Smooth muscle cell (in vitro differentiated cells): ENCODE data around the gene SUGCT. TPM values are rescaled to one million over a fixed set of nuclear protein-coding genes. Genes with fewer than 3 reads are reported as not detected.

Source experiments
- DNase-seq: peaks from one replicate; lab custom pipeline; 2025; ENCODE audit not compliant: unreplicated experiment; lab: John Stamatoyannopoulos, UW
- H2AFZ ChIP-seq: fragments of 200-600 bp; sonication (generic); 2 replicates; pipeline ENCODE4 v1.6.0; 2016; ENCODE audit warnings: antibody characterized with exemption, low read depth, mild to moderate bottlenecking
- H3F3A ChIP-seq: fragments of 200-600 bp; sonication (generic); 2 replicates; pipeline ENCODE4 v1.6.0; 2017; ENCODE audit warnings: antibody characterized with exemption, low read depth
- H3K27ac ChIP-seq: fragments of 200-600 bp; sonication (generic); 2 replicates; pipeline ENCODE4 v1.5.1; 2016; ENCODE audit warnings: low read depth, mild to moderate bottlenecking
- H3K27me3 ChIP-seq: fragments of 200-600 bp; sonication (generic); 2 replicates; pipeline ENCODE4 v1.6.1; 2016; ENCODE audit warnings: low read depth, mild to moderate bottlenecking
- H3K36me3 ChIP-seq: fragments of 200-600 bp; sonication (generic); 2 replicates; pipeline ENCODE4 v1.5.1; 2016; ENCODE audit warnings: low read depth
- H3K4me1 ChIP-seq: fragments of 200-600 bp; sonication (generic); 2 replicates; pipeline ENCODE4 v1.5.1; 2016; ENCODE audit warnings: low read depth
- H3K4me2 ChIP-seq: fragments of 200-600 bp; sonication (generic); 2 replicates; pipeline ENCODE4 v1.6.0; 2016; ENCODE audit warnings: mild to moderate bottlenecking
- H3K4me3 ChIP-seq: fragments of 200-600 bp; sonication (generic); 2 replicates; pipeline ENCODE4 v1.5.1; 2016; ENCODE audit warnings: mild to moderate bottlenecking
- H3K79me2 ChIP-seq: fragments of 200-600 bp; sonication (generic); 2 replicates; pipeline ENCODE4 v1.6.0; 2016; ENCODE audit warnings: low read depth, mild to moderate bottlenecking
- H3K9ac ChIP-seq: fragments of 200-600 bp; sonication (generic); 2 replicates; pipeline ENCODE4 v1.6.0; 2016; ENCODE audit warnings: low read depth
- H3K9me3 ChIP-seq: fragments of 200-600 bp; sonication (generic); replicated peaks from 2 replicates; pipeline ENCODE4 v1.5.1; 2016; ENCODE audit warnings: low read depth
- H4K20me1 ChIP-seq: fragments of 200-600 bp; sonication (generic); 2 replicates; pipeline ENCODE4 v1.6.0; 2016; ENCODE audit warnings: low read depth
- CTCF ChIP-seq: fragments of 200-600 bp; sonication (generic); IDR thresholded peaks from 2 replicates; pipeline ENCODE4 v1.5.1; 2017; ENCODE audit warnings: borderline replicate concordance, mild to moderate bottlenecking, antibody characterized with exemption; ENCODE audit not compliant: insufficient read depth, poor library complexity, severe bottlenecking
- WGBS: methylation state at CpG from one replicate; pipeline ENCODE4 v1.1.7; 2016; ENCODE audit warnings: low lambda C conversion rate; 5-methylcytosine and 5-hydroxymethylcytosine counted together
- polyA plus RNA-seq: library from polyadenylated mRNA; unstranded; fragments of >200 nt; fragmentation: Nextera tagmentation; extraction: Ambion mirVana; gene quantifications from 2 replicates; pipeline ENCODE4 v1.2.1, GENCODE V29; 2016
- total RNA-seq: library from RNA; depleted of rRNA; stranded (reverse); fragments of >200 nt; gene quantifications from 2 replicates; pipeline ENCODE4 v1.2.3, GENCODE V29; 2014

Gene SUGCT
- total and polyA plus RNA-seq, 2 experiments from 2014 or later, result 16.9 to 65.8 TPM

- Histone ChIP-seq H3F3A (peaks cover 11% of the 10 kb centered on the region), H3K27ac (peak overlapping the region; percentile 43), H3K9me3 (no peaks in the 10 kb centered on the region), H3K27me3 (no peaks in the 10 kb centered on the region), H3K9ac (no peak overlapping the region), H3K4me1 (peaks cover 10% of the 10 kb centered on the region), H3K36me3 (no peaks in the 10 kb centered on the region), H3K79me2 (no peaks in the 10 kb centered on the region), H2AFZ (peak overlapping the region; percentile 20), H3K4me2 (no peak overlapping the region), H3K4me3 (no peak overlapping the region), H4K20me1 (no peaks in the 10 kb centered on the region)
- no peak for DNase-seq
- 43% methylated on average over 4 of the region's 4 CpGs for WGBS
- TF ChIP-seq CTCF, result no peak
These were observed 175.5 kb downstream of the SUGCT start for GRCh38 chr7:40310258-40310657.

- Histone ChIP-seq H3K4me1 (peaks cover 6% of the 10 kb centered on the region), H3K4me3 (no peak overlapping the region), H3K27me3 (no peaks in the 10 kb centered on the region), H4K20me1 (no peaks in the 10 kb centered on the region), H3K4me2 (no peak overlapping the region), H3K9ac (no peak overlapping the region), H3K9me3 (no peaks in the 10 kb centered on the region), H3K27ac (no peak overlapping the region), H3K36me3 (no peaks in the 10 kb centered on the region), H2AFZ (no peak overlapping the region), H3F3A (peaks cover 2% of the 10 kb centered on the region), H3K79me2 (no peaks in the 10 kb centered on the region)
- 73% methylated on average over 3 of the region's 3 CpGs for WGBS
- TF ChIP-seq CTCF, result no peak
- DNase-seq, result no peak
These were observed 176.5 kb downstream of the SUGCT start for GRCh38 chr7:40311307-40311706.

- H3K9me3 ChIP-seq, result no peaks in the 10 kb centered on the region
- no peak overlapping the region for H3K4me3 ChIP-seq
- no peak for DNase-seq
- no peaks in the 10 kb centered on the region for H3K36me3 ChIP-seq
- H2AFZ ChIP-seq, result no peak overlapping the region
- no peaks in the 10 kb centered on the region for H3F3A ChIP-seq
- no peaks in the 10 kb centered on the region for H3K79me2 ChIP-seq
- no peaks in the 10 kb centered on the region for H3K27me3 ChIP-seq
- H3K9ac ChIP-seq, result no peak overlapping the region
- H4K20me1 ChIP-seq, result no peaks in the 10 kb centered on the region
- peak overlapping the region; percentile 11 for H3K4me2 ChIP-seq
- no peak for TF ChIP-seq CTCF
- peak overlapping the region; percentile 57 for H3K27ac ChIP-seq
- no peaks in the 10 kb centered on the region for H3K4me1 ChIP-seq
- 47% methylated on average over 2 of the region's 2 CpGs for WGBS
These were observed 180.5 kb downstream of the SUGCT start for GRCh38 chr7:40315277-40315676.

- TF ChIP-seq CTCF, result no peak
- Histone ChIP-seq H2AFZ (no peak overlapping the region), H3K4me3 (no peak overlapping the region), H3F3A (no peaks in the 10 kb centered on the region), H3K9me3 (no peaks in the 10 kb centered on the region), H3K4me2 (no peak overlapping the region), H3K27me3 (no peaks in the 10 kb centered on the region), H3K27ac (peak overlapping the region; percentile 57), H3K36me3 (no peaks in the 10 kb centered on the region), H4K20me1 (no peaks in the 10 kb centered on the region), H3K79me2 (no peaks in the 10 kb centered on the region), H3K9ac (no peak overlapping the region), H3K4me1 (no peaks in the 10 kb centered on the region)
- WGBS, result 43% methylated on average over 3 of the region's 3 CpGs
- DNase-seq, result no peak
These were observed 181.4 kb downstream of the SUGCT start for GRCh38 chr7:40316176-40316575.
